Kasumi-1 (cell line): ENCODE data around the gene FTO.

Source experiments
- DNase-seq, 2 experiments: peaks; one replicate each; lab custom pipeline; 2025; lab: John Stamatoyannopoulos, UW

The FTO gene

DNA sequence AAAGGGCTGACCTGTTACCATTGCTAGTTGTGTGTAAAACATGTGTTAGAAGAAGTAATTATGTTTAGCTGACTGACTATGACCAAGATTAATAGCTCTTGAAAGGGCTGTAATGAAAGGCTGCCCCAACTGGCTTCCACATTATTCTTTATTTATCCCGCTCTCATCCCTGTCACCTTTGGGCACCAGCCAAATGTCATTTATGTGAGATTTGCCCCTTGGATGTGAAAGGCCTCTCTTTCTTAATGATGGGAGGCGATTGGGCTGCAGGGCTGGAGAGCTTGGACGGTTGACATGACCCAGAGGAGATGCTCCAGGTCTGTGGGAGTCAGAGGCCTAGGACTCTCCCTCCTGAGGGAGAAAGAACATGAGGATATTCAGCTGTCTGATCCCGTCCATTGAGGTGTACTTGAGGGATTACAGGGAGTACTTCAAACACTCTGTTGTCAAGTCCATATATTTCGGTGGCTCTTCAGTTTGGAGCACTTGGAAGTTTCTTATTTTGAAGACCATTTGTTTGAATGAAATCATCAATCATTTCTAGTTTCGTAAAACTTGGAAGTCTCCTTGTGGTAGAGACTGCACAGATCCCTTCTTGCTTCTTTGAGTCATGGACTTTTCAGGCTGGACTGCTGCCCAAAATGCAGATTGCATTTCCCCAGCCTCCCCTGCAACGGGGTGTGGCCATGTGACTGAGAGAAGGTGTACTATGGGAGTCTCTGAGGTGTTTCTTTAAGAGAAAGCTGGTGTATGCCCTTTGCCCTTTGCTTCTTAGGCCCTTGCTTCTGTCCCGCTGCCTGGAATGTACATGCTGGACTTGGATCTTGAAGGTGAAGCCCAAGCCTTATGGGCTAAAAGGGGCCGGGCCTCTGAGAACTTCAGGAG lies 51.3 kb downstream of the FTO start:
- no peak for DNase-seq

DNA sequence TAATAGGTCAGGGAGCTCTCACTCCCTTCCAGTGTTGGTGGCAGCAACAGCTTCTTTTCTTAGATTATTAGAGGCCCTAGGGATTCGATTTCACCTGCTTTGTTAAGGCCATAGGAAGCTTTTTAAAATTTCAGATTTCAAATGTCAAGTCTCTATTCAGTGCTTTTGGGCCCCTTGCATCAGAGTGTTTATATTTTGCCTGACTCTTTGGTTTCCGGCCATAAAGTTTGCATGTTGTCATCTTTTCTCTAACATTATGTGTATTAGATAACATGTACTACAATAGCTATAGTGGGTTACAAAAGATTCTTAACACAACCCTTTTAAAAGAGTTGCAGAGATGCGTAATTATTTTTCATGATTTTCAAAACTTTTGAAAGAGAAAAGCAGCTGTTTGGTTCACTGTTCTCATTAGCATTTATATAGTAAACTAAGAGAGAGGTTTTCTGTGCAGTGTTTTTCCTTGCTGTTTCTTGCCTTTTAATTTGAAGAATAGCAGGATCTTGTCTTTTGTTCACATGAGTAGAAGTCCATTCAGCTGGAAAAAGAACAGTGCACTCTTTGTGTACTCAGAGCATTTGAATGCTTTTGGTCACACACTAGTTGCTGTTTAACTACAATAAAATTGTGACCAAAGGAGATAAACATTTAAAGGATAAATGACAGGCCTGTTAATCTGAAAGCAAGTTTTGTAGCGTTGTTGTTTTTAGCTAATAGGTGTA lies 52.5 kb downstream of the FTO start:
- no peak for DNase-seq

DNA sequence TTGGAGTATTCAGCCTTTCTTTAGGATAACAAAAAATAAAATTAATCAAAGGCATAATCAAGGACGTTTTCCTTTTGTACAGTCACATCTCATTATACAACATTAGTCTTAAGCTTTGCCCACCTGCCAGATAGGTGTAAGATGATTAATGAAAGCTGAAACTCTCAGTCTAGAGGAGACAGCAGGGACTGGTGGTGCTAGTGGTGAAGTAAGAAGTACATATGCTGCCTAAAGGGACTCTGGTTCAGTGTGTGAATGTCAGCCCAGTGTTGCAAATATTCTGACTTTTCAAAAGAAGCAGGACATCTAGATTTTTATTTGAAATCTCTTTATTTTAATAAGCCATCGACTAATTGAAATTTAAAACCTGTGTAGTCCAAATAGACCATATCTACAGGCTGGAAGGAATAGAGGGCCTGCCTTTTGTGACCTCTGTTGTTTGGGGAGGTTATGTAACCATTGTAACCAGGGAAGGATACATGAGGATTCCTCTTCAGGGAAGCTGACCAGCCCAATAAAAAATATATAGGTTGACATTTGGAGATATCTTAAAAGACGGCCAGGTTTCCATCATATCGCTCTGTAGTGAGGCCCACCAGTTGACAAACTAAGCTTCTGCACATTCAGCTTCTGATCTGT lies 54.1 kb downstream of the FTO start:
- no peak for DNase-seq

DNA sequence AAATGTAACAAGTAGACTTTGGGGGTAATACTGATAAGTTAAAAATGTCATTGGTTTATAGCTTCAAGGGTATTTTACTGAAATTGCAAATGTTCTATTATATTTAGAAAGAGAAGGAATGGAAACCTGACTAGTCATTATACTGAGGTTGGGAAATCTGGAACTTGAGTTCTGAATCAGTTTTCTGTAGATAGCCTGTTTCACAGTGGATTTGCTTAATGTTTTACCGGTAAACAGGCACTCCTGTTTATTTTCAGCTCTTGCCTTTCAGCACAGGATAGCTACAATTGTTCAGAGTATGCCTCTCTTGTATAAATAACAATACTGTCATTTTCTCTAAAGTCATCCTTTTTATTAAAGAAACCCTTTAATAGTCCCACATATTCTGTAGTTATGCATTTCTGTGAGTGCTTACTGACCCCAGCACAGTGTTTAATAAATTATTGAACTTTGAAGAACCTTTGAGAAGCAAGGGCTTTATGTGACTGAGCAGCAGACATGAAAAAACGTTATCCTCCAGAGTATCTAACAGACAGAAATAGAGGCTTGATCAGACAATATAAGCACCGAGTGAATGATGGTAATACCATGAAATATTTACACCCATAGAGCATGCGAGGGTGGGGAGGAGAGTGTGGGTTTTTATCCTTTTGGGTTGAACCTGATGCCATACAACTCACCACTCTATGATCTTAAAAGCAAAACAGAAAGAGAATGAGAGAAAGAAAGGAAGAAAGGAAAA lies 58.2 kb downstream of the FTO start:
- DNase-seq, result no peak

DNA sequence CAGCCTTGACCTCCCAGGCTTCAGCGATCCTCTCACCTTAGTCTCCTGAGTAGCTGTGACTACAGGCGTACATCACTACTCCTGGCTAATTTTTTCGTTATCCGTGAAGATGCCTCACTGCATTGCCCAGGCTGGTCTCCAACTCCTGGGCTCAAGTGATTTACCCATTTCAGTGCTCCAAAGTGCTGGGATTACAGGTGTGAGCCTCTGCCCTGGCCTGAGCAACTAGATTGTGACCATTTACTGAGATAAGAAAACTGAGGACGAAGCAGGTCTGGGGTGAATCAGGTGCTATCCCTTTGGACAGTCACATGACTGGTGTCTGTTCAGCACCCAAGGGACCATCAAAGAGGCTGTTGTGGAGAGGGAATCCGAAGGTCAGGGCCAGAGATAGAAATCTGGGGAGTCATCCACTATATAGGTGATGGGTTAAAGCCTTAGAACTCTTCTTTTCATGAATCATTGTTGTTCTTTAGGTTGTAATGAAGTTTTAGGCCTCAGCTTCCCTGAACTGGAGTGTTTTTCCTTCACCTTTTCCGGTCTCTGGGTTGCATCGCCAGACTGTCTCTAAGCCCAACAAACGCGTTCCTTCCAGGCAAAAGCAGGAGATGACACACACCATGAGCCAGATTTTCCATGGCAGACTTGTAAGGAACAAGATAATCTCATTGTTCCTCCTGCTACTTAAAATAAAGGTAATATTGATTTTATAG lies 62.5 kb downstream of the FTO start:
- DNase-seq, result no peak

DNA sequence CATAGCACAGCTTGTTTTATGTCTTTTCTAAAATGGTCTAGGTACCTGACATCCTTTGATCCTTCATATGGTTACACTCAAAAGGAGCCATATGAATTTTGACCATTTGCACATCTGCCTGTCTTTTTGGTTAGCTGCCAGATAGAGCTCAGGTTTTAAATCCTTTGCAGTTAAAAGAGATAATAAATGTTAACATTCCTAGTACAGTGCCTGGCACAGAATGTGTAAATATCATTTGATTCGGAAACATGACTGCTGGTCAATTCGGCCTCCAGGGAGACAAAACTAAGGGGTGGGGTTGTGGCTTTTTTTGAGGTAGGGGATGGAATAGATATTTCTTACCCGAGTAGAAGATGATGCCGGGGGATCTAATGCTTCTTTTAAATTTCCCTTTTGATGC lies 64.2 kb downstream of the FTO start:
- DNase-seq, result no peak

DNA sequence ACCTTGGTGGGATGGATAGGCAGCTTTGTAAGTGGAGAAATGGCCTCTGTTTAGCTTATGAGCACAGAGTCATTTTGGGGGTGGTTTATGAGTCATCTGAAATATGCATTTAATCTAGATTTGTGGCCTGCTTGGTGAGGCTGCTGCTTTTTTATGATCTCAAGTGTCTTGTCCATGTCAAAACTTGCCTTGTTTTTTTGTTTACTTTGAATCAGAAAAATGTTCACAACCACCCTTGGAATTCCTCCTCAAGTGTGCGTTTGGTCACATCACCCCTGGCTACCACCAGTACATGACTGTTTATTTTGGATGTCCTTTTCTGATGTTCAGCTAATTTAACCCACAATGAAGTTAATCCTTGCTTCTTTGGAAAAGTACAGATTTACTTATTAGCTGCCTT lies 64.6 kb downstream of the FTO start:
- no peak for DNase-seq

DNA sequence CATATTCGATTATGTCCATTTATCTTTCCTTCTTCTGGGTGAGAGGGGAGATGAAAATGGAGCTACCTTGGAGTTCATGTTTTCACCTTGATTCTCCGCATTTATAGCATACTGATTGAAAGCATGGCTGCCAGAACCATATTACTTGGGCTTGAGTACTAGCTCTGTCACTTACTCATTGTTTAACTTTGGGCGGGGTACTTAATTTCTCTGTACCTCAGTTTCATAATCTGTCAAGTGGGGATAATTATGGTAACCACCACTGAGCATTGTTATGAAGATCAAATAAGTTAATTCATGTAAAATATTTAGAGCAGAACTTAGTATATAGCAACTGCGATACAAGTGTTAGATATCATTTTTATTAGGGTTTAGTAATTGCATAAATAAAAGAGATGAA lies 65.2 kb downstream of the FTO start:
- DNase-seq, result no peak

DNA sequence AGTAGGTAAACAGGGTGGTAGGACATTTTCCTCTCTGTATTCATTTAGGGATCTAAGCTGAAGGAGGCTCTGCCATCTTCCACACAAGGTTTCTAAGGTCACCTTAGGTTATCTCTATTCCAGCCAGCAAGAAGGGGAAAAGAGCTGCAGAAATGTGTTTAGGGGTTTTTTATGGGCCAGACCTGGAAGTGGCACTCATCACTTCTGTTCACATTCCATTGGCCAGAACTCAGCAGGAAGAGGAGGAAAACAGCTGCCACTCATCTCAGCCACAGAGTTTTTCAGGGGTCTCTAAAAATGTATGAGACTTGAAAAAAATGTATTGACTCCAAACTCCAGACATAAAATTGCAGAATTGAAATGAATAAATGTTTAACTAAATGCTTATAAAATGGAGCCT lies 65.8 kb downstream of the FTO start:
- peak in 1 of 2 experiments; percentile 25 for DNase-seq

DNA sequence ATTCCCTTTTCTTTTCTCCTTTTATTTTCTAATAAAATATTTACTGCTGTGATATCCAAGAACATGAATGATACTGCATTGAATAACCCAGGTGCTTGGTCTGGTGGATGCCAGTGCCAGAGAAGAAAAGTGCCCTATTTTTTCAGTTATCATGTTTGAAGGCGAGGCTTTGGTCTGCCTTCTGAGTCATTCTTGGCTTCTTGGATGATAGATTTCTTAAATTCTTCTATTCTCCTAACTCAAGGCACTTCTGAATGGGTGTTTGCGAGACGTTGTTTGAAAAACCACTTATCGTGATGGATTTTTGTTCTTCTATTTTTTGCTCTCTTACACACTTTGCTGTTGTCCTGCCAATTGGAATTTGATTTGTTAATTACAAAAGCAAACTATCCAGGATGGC lies 66.7 kb downstream of the FTO start:
- no peak for DNase-seq

DNA sequence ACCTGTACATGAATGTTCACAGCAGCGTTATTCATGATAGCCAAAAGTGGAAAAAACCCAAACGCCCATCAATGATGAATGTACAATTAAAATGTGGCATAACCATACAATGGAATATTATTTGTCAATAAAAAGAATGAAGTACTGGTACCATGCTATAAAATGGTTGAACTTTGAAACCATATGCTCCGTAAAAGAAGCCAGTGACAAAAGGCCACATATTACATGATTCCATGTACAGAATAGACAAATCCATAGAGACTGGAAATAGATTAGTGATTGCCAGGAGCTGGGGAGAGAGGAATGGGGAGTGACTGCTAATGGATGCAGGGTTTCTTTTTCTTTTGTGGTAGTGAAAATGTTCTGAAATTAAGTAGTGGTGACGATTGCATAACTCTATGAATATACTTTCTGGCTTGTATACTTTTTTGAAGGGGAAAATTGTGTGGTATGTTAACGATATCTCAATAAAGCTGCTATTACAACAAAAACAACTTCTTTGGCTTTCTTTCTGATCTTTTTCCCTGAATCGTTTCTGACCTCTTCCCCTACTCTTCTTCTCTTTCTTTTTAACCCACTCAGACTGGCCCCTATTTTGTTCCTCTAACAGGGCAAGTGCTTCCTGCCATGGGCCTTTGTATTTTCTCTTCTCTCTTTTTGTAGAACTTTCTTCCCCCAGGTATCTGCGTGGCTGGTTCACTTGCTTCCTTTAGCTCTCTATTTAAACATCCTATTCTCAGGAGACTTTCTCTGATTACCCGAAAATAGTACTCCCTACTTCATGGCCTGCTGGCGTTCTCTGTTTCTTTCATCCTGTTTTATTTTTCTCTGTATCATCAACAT lies 67.9 kb downstream of the FTO start:
- DNase-seq, result no peak

DNA sequence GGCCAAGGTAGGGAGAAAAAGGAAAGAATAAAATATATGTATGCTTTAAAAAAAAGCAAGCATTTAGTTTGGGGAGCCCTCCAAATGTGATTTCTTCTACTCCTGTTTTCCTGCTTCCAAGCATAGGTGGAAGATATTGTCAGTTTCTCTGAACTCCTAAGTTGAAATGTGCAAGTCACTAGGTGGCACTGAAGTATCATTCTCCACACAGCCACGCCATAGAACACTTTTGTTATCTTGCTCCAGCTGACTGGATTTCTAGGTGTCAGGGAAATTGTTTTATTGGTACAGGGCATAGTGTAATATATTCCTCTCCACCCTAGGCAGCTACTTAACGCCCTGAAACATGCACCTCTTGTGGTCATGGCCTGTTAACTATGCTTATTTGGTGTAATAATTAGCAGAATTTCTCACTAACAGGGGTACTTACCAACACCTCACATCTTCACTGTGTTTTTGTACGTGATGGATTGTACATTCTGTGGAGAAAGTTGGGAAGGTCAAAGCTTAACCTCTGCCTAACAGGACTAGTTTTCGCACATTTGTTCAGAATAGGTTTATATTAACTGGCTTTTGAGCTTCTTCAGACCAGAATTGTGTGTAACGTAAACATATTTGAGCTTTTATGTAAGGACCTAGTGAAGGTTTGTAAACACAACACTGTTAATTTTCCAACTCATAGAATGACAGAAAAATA lies 69.3 kb downstream of the FTO start:
- DNase-seq, result peak; percentile 89 to 90

DNA sequence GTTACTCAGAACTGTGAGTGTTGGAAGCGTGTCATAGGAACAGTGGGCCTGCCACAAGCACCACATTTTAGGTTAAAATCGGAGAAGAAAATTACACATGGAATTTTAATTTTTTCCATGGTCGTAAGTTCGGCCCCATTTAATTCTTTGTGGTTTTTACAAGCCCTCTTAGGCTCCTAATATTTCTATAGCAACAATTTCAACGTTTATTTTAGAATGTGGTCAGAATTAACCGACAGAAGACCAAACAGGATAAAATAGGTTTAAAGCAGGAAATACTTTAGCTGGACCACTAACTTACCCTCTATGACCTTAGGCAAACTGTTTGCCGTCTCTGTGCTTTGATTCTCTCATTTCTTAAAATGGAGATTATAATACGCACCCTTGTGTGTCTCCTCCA lies 69.9 kb downstream of the FTO start:
- peak; percentile 45 to 62 for DNase-seq

DNA sequence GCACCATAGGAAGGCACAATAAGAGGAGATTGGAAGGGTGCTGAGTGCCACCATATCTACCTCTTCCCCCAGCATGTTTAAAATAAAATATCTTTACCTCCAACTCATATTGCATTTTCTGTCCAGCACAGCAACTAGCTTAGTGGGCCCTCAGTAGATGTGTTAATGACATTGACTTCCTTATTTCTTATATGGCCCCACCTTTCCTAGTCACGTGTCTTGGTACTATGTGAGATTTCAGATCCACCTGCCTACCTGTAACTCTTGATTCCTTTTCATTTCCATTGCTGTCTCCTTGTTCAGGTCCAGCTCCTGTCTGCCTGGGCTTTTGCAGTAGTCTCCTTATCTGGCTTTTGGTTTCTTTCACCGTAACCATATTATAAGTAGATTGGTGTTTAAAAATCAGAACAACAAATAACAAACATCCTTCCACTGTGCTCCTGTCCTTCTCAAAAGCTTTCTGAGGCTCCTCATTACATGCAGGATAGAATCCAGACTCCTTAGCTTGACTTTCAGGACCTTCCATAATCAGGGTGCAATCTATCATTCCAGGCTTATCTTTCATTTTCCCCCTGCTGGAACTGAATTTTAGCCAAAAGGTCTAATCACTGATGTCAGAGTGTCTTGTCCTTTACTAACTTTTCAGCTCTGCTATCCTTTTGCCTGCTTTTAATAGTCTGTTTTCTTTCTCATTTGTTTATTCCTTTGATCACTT lies 71.3 kb downstream of the FTO start:
- DNase-seq, result peak in 1 of 2 experiments; percentile 22

DNA sequence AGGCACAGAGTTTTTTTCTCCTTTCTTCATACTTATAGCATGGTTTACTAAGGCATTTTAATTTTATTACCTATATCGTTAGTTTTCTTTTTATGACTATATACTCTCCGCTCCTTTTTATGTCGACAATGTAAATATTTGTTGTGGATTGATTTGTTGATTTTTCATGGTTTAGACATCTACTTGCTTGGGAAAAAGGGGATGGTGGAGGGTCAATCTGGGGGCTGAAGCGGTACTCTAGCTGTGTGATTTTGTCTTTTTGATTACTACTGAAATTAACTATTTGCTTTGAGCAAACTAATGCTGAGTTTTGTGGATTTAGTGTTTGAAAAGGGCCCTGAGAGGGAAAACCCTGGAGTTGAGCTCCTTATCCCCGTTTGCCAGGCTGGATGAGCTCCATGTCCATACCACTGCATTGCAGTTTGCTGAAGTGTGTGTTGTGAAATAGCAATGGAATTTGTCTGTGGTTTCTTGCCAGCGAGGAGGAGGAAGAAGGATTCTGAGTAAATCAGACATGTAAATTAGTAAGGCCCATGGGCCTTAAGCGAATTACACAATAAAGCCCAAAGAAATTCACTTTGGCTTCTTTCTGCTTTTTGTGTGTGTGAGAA lies 72.0 kb downstream of the FTO start:
- DNase-seq, result peak; percentile 64 to 91

DNA sequence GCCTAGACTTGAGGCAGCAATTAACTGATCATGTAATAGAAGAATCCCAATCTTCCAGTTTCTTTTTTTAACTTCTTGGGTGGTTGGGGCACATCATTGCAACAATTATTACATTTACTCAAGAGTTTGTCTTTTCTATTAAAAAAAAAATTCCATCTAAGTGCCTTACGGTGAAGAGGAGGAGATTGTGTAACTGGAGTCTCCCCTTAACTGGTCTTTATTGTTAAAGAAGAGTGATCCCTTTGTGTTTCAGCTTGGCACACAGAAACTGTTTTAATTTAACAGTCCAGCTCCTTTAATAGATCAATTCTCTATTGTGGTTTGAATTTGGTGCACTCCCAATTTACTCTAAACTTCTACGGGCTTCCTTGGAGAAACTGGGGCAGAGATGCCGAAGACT lies 75.2 kb downstream of the FTO start:
- DNase-seq, result no peak

DNA sequence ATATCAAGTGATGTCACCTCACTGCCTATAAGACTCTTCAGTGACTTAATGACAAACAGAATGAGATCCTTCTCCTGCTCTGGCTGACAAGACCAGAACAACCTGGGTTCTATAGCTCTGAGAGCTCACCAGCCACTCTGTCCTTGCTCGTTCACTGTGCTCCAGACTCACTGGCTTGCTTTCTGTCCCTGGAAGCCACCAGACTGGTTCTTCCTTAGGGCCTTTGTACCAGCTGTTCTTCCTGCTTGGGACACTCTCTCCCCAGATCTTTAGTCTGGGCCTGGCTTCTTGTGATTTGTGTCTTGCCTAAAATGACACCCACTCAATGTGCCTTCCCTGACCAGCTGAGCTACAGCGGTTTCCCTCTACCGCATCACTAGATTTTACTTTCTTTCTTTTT lies 76.1 kb downstream of the FTO start:
- no peak for DNase-seq

DNA sequence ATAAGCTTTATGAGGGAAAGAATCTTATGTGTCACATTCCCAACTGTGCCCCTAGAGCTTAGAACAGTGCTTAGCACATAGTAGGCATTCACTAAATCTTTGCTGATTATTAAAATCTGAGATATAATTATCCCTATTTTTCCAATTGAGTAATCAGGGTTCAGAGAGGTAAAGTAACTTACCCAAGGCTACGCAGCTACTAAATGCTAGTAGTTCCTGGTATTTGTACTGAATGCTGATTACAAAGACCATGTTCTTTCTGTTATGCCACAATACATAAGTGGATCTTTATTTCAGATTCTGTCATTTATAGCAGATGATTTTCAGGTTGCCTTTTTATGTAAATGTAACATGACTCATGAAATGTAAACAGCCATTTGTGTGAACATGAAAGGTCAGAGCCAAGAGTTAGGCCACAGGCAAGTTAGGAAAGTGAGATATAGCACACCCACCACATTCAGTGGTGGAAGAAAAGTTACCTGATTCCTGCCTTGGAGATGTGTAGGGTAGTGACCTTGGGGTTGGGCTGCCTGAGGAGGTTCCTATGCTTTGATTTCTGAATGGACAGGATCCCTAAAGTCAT lies 77.2 kb downstream of the FTO start:
- no peak for DNase-seq

DNA sequence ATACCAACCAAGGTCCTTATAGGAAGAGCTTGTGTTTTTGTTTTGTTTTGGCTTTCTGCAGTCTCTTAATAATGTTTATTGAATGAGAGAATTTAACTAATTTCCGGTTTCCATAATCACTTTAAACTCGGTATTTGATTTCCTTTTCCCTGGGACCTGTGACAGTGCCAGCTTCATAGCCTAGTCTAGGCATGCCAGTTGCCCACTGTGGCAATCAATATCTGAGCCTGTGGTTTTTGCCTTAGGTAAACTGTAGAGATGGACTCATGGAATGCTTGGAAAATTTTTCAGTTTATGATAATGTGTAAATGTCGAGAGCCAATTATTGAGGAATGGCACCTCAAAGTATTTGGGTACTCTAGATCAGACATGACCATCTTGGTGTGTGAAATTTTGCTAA lies 78.2 kb downstream of the FTO start:
- no peak for DNase-seq
